ENCODE data around the gene BTBD7.

Gene BTBD7

DNA sequence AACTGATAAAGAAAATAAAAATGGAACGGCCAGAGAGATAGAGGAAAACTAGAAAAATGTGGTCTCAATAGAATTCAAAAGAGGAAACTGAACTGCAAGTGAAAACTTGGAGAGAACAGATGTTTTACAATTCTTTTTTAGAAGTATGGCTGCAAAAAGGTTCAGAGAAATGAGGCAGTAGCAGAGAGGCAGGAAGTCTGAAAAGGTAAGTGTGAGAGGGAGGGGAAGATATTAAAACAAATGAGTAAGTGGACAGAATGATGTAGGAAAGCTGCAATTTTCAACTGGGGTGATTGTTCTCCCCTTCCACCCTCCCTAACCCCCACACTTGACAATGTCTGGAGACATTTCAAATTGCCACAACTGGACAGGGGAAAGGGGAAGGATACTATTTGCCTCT, 12.9 kb downstream of the BTBD7 start:
- Histone ChIP-seq H2AFZ (ENCODE audit: low read depth, low read length, severe bottlenecking) (no peak overlapping the region), H3K4me3 (ENCODE audit: insufficient read depth, low read length, poor library complexity, severe bottlenecking) (no peak overlapping the region), H3K27me3 (ENCODE audit: low read length) (no peaks in the 10 kb centered on the region), H3K4me2 (ENCODE audit: low read depth, low read length, poor library complexity, severe bottlenecking) (no peak overlapping the region), H4K20me1 (ENCODE audit: low read depth, low read length) (no peaks in the 10 kb centered on the region; the same call in 1 of the 2 replicates), H3K9ac (ENCODE audit: low read length) (no peak overlapping the region), H3K9me2 (replicated peaks; ENCODE audit: insufficient read depth, low read length) (no peaks in the 10 kb centered on the region), H3K27ac (ENCODE audit: low read depth, low read length) (no peak overlapping the region), H3K36me3 (ENCODE audit: low read length) (peaks cover 4% of the 10 kb centered on the region), H3K79me2 (ENCODE audit: insufficient read depth, low read length) (peaks cover 99% of the 10 kb centered on the region), H3K9me3 (ENCODE audit: insufficient read depth, low read length) (no peaks in the 10 kb centered on the region), H3F3A (ENCODE audit: insufficient read depth) (peaks cover 3% of the 10 kb centered on the region; the same call in 1 of the 2 replicates)
- TF ChIP-seq EZH2phosphoT487 (conservative IDR thresholded peaks at IDR 0.05; ENCODE audit: low read length): no peak
- TF ChIP-seq, protein P1, sequence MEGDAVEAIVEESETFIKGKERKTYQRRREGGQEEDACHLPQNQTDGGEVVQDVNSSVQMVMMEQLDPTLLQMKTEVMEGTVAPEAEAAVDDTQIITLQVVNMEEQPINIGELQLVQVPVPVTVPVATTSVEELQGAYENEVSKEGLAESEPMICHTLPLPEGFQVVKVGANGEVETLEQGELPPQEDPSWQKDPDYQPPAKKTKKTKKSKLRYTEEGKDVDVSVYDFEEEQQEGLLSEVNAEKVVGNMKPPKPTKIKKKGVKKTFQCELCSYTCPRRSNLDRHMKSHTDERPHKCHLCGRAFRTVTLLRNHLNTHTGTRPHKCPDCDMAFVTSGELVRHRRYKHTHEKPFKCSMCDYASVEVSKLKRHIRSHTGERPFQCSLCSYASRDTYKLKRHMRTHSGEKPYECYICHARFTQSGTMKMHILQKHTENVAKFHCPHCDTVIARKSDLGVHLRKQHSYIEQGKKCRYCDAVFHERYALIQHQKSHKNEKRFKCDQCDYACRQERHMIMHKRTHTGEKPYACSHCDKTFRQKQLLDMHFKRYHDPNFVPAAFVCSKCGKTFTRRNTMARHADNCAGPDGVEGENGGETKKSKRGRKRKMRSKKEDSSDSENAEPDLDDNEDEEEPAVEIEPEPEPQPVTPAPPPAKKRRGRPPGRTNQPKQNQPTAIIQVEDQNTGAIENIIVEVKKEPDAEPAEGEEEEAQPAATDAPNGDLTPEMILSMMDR (IDR thresholded peaks at IDR 0.05; ENCODE audit: insufficient read depth, low read length, poor library complexity, severe bottlenecking): no peak

DNA sequence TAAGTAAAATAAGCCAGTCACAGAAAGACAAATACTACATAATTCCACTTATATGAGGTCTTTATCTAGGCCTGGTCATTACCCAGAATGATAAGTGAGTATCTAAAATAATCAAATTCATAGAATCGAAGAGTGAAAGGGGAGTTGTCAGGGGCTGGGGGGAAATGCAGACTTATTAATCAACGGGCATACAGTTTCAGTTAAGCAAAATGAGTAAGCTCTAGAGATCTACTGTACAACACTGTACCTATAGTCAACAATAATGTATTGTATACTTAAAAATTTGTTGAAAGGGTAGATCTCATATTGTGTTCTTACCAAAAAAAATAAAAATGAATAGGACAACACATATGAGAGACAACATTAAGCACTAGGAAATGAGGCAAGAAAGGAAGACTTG, 13.3 kb downstream of the BTBD7 start:
- no peaks in the 10 kb centered on the region for H3K27me3 ChIP-seq (ENCODE audit: low read length)
- H3K9me2 ChIP-seq (replicated peaks; ENCODE audit: insufficient read depth, low read length): no peaks in the 10 kb centered on the region
- no peaks in the 10 kb centered on the region for H3K9me3 ChIP-seq (ENCODE audit: insufficient read depth, low read length)
- peaks cover 97% of the 10 kb centered on the region for H3K79me2 ChIP-seq (ENCODE audit: insufficient read depth, low read length)
- TF ChIP-seq, protein P1 (IDR thresholded peaks at IDR 0.05; ENCODE audit: insufficient read depth, low read length, poor library complexity, severe bottlenecking): no peak
- no peak for TF ChIP-seq EZH2phosphoT487 (conservative IDR thresholded peaks at IDR 0.05; ENCODE audit: low read length)
- H3K36me3 ChIP-seq (ENCODE audit: low read length): peaks cover 4% of the 10 kb centered on the region
- no peak overlapping the region for H3K27ac ChIP-seq (ENCODE audit: low read depth, low read length)
- peaks cover 6% of the 10 kb centered on the region; the same call in 1 of the 2 replicates for H3F3A ChIP-seq (ENCODE audit: insufficient read depth)
- no peak overlapping the region for H3K4me2 ChIP-seq (ENCODE audit: low read depth, low read length, poor library complexity, severe bottlenecking)
- H3K9ac ChIP-seq (ENCODE audit: low read length): no peak overlapping the region
- H4K20me1 ChIP-seq (ENCODE audit: low read depth, low read length): peaks cover 3% of the 10 kb centered on the region; the same call in 1 of the 2 replicates
- no peak overlapping the region for H2AFZ ChIP-seq (ENCODE audit: low read depth, low read length, severe bottlenecking)
- no peak overlapping the region for H3K4me3 ChIP-seq (ENCODE audit: insufficient read depth, low read length, poor library complexity, severe bottlenecking)

DNA sequence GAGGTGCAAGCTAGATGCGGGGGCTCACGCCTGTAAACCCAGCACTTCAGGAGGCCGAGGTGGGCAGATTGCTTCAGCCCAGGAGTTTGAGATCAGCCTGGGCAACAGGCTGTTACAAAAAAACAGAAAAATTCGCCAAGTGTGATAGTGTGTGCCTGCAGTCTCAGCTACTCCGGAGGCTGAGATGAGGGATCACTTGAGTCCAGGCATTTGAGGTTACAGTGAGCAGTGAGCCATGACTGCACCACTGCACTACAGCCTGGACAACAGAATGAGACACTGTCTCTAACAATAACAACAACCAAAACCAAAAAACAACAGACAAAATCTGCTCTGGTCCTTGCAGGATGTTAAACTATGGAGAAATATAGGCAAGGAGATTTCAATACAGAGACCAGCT, 13.9 kb downstream of the BTBD7 start:
- Histone ChIP-seq H3K9me2 (replicated peaks; ENCODE audit: insufficient read depth, low read length) (no peaks in the 10 kb centered on the region), H3K27me3 (ENCODE audit: low read length) (no peaks in the 10 kb centered on the region), H3F3A (ENCODE audit: insufficient read depth) (peaks cover 6% of the 10 kb centered on the region; the same call in 1 of the 2 replicates), H3K9me3 (ENCODE audit: insufficient read depth, low read length) (no peaks in the 10 kb centered on the region), H3K4me2 (ENCODE audit: low read depth, low read length, poor library complexity, severe bottlenecking) (no peak overlapping the region), H2AFZ (ENCODE audit: low read depth, low read length, severe bottlenecking) (no peak overlapping the region), H3K4me3 (ENCODE audit: insufficient read depth, low read length, poor library complexity, severe bottlenecking) (no peak overlapping the region), H3K79me2 (ENCODE audit: insufficient read depth, low read length) (peaks cover 97% of the 10 kb centered on the region), H3K36me3 (ENCODE audit: low read length) (peaks cover 4% of the 10 kb centered on the region), H3K27ac (ENCODE audit: low read depth, low read length) (no peak overlapping the region), H3K9ac (ENCODE audit: low read length) (no peak overlapping the region), H4K20me1 (ENCODE audit: low read depth, low read length) (peaks cover 4% of the 10 kb centered on the region; the same call in 1 of the 2 replicates)
- TF ChIP-seq, protein P1 (IDR thresholded peaks at IDR 0.05; ENCODE audit: insufficient read depth, low read length, poor library complexity, severe bottlenecking): no peak
- TF ChIP-seq EZH2phosphoT487 (conservative IDR thresholded peaks at IDR 0.05; ENCODE audit: low read length): no peak

All from SU-DHL-6 (cell line).